ENCODE measurements around the gene UPF1.

UPF1 gene

GRCh38 chr19:18831524-18832305, at the start of gene UPF1:
TSS of gene UPF1 (plus strand) at chr19:18831959. CDS start at chr19:18832210, 251 bp downstream.
- DNase-seq, result peak; percentile 82 to 86

GRCh38 chr19:18782559-18783225, 49.1 kb upstream of the UPF1 start:
- no peak for DNase-seq

- no peak for DNase-seq
Observed at GRCh38 chr19:18783958-18784785, 47.6 kb upstream of the UPF1 start.

GRCh38 chr19:18784786-18785120, 47.0 kb upstream of the UPF1 start:
- DNase-seq, result no peak

- peak; percentile 48 to 67 for DNase-seq
Observed at GRCh38 chr19:18785179-18786124, 46.3 kb upstream of the UPF1 start.

- no peak for DNase-seq
Observed at GRCh38 chr19:18788529-18789421, 43.0 kb upstream of the UPF1 start.

GRCh38 chr19:18789422-18789869, 42.3 kb upstream of the UPF1 start:
- no peak for DNase-seq

- DNase-seq, result peak in 1 of 2 experiments; percentile 40
Observed at GRCh38 chr19:18789883-18790565, 41.7 kb upstream of the UPF1 start.

GRCh38 chr19:18790566-18791314, 41.0 kb upstream of the UPF1 start, which contains the start of gene COMP:
TSS of gene COMP (minus strand) at chr19:18791305. CDS start at chr19:18791269, 36 bp downstream.
- no peak for DNase-seq

- DNase-seq, result no peak
Observed at GRCh38 chr19:18791315-18791678, 40.5 kb upstream of the UPF1 start.

GRCh38 chr19:18792661-18793060, 39.1 kb upstream of the UPF1 start:
- no peak for DNase-seq

GRCh38 chr19:18793144-18794028, 38.4 kb upstream of the UPF1 start:
- DNase-seq, result no peak

GRCh38 chr19:18794029-18794313, 37.8 kb upstream of the UPF1 start:
- DNase-seq, result no peak

GRCh38 chr19:18794692-18795091, 37.1 kb upstream of the UPF1 start:
- no peak for DNase-seq

GRCh38 chr19:18795540-18795939, 36.2 kb upstream of the UPF1 start:
- DNase-seq, result peak; percentile 5 to 9

GRCh38 chr19:18796239-18796638, 35.5 kb upstream of the UPF1 start:
- DNase-seq, result no peak

- no peak for DNase-seq
Observed at GRCh38 chr19:18798384-18799352, 33.1 kb upstream of the UPF1 start.

Measured in Kasumi-1 (cell line).